ENCODE results near the gene B3GAT1. TPM values are rescaled to one million over a fixed set of nuclear protein-coding genes. Genes with fewer than 3 reads are reported as not detected.

B3GAT1 gene
- total and polyA plus RNA-seq, 2 experiments from 2014 or later, result 4.8 to 28.3 TPM

- Histone ChIP-seq H3K36me3 (ENCODE audit: insufficient read depth) (no peaks in the 10 kb centered on the region), H3K27ac (ENCODE audit: low read depth) (no peak overlapping the region), H3K9me2 (ENCODE audit: insufficient read depth) (no peaks in the 10 kb centered on the region), H3K4me1 (ENCODE audit: insufficient read depth) (peaks cover 30% of the 10 kb centered on the region), H3K4me2 (no peak overlapping the region), H3K27me3 (ENCODE audit: insufficient read depth) (no peaks in the 10 kb centered on the region; the same call in 1 of the 2 replicates), H3K79me2 (replicated peaks; ENCODE audit: insufficient read depth) (0 out of 2 replicates have a peak, but pooled peaks cover 3% of the 10 kb centered on the region), H3K4me3 (no peak overlapping the region), H3F3A (replicated peaks; ENCODE audit: low read depth) (0 out of 2 replicates have a peak, but pooled peaks cover 5% of the 10 kb centered on the region), H2AFZ (no peak overlapping the region), H4K20me1 (replicated peaks; ENCODE audit: insufficient read depth) (no peaks in the 10 kb centered on the region; the same call in 1 of the 2 replicates)
- Mint-ChIP-seq H3K36me3 (ENCODE audit: low read depth) (no peaks in the 10 kb centered on the region; the same call in 2 of the 3 replicates), H3K27me3 (ENCODE audit: insufficient read depth, low read depth, poor library complexity) (peaks cover 19% of the 10 kb centered on the region), H3K27ac (no peak overlapping the region), H3K9me3 (no peaks in the 10 kb centered on the region), H3K4me1 (peaks cover 36% of the 10 kb centered on the region), H3K4me3 (no peak overlapping the region; the same call in 2 of the 3 replicates)
- DNase-seq (ENCODE audit: low spot score) (no peak), ATAC-seq (no peak)
- no peak for TF ChIP-seq POLR2AphosphoS5 (IDR thresholded peaks at IDR 0.05; ENCODE audit: low read depth)
- TF ChIP-seq ZNF331 (CRISPR knock-in tag; IDR thresholded peaks at IDR 0.05; ENCODE audit: low read depth), result no peak
- no peak for TF ChIP-seq JUNB (IDR thresholded peaks at IDR 0.05; ENCODE audit: unreplicated experiment)
Observed at GRCh38 chr11:134416726-134417125, 4.7 kb upstream of the B3GAT1 start.

DNA sequence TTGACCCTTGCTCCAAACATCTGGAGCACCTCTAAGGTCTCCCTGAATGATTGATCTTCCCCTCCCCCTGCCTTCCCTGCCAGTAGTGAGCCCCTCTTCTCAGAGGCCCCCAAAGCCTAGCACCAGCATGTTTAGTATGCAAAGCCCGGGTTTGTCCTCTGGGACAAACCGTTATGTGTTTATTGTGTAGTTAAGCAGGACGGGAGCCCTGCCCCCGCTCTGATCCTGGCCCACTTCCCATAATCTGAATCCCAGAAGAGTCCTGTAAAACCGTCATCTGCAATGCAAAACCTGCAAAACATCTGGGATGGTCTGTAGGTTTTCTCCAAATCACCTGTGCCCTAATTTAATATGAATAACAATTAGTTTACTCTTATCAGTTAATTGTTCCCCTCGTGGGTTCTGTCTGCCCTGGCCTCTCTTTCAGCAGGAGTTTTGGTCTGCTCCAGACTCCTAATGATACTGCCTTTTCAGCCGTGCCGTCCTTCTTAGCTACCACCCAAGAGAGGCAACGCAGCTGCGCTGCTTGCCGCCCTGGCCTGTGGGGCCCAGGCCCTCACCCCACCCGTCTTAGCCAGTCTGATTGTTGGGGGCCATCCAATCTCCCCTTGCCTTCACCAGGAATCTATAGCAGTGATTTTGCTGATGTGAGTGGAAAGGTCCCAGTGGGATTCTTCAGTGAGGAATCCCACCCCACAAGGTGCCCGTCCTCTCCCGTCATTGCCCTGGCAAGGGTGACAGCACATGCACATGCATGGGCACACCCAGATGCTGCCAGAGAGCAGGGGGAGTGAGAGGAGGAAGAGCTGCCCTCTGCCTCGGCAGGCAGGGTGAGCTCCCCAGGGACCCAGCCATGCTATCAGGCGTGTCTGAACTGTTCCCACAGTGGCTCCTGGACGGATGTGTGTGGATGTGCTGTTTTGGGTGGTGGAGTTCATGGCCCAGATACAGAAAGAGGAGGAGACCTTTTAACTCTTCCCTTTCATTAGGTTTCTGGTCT, 3.0 kb upstream of the B3GAT1 start:
- no peaks in the 10 kb centered on the region for H3K9me2 ChIP-seq (ENCODE audit: insufficient read depth)
- H3K36me3 ChIP-seq (ENCODE audit: insufficient read depth), result no peaks in the 10 kb centered on the region
- DNase-seq (ENCODE audit: low spot score) (no peak), ATAC-seq (no peak)
- H2AFZ ChIP-seq, result no peak overlapping the region
- H3F3A ChIP-seq (replicated peaks; ENCODE audit: low read depth), result 0 out of 2 replicates have a peak, but pooled peaks cover 5% of the 10 kb centered on the region
- peak overlapping the region; percentile 94 for H3K4me2 ChIP-seq
- H3K27me3 Mint-ChIP-seq (ENCODE audit: insufficient read depth, low read depth, poor library complexity), result peaks cover 30% of the 10 kb centered on the region
- H3K4me1 ChIP-seq (ENCODE audit: insufficient read depth), result peaks cover 42% of the 10 kb centered on the region
- H3K4me3 ChIP-seq, result peak overlapping the region; percentile 77; the same call in 1 of the 2 replicates
- H3K79me2 ChIP-seq (replicated peaks; ENCODE audit: insufficient read depth), result peaks cover 15% of the 10 kb centered on the region
- no peak overlapping the region for H3K27ac ChIP-seq (ENCODE audit: low read depth)
- H3K36me3 Mint-ChIP-seq (ENCODE audit: low read depth), result no peaks in the 10 kb centered on the region; the same call in 2 of the 3 replicates
- H4K20me1 ChIP-seq (replicated peaks; ENCODE audit: insufficient read depth), result peaks cover 4% of the 10 kb centered on the region
- peak overlapping the region; percentile 56 for H3K4me3 Mint-ChIP-seq
- no peaks in the 10 kb centered on the region for H3K9me3 Mint-ChIP-seq
- 0 out of 2 replicates have a peak overlapping the region, but pooled peaks have one; percentile 3 for H3K27ac Mint-ChIP-seq
- H3K4me1 Mint-ChIP-seq, result peaks cover 46% of the 10 kb centered on the region
- peaks cover 11% of the 10 kb centered on the region for H3K27me3 ChIP-seq (ENCODE audit: insufficient read depth)
- TF ChIP-seq CTCF (conservative IDR thresholded peaks at IDR 0.05; ENCODE audit: low read depth in 2 of 2) (no peak), STAT1 (IDR thresholded peaks at IDR 0.05; ENCODE audit: unreplicated experiment) (no peak), ZNF114 (CRISPR knock-in tag; IDR thresholded peaks at IDR 0.05) (no peak), CREB1 (CRISPR knock-in tag; IDR thresholded peaks at IDR 0.05; ENCODE audit: low read depth) (no peak), EZH2 (IDR thresholded peaks at IDR 0.05; ENCODE audit: low read depth, unreplicated experiment) (no peak)
- TF ChIP-seq, protein P1, sequence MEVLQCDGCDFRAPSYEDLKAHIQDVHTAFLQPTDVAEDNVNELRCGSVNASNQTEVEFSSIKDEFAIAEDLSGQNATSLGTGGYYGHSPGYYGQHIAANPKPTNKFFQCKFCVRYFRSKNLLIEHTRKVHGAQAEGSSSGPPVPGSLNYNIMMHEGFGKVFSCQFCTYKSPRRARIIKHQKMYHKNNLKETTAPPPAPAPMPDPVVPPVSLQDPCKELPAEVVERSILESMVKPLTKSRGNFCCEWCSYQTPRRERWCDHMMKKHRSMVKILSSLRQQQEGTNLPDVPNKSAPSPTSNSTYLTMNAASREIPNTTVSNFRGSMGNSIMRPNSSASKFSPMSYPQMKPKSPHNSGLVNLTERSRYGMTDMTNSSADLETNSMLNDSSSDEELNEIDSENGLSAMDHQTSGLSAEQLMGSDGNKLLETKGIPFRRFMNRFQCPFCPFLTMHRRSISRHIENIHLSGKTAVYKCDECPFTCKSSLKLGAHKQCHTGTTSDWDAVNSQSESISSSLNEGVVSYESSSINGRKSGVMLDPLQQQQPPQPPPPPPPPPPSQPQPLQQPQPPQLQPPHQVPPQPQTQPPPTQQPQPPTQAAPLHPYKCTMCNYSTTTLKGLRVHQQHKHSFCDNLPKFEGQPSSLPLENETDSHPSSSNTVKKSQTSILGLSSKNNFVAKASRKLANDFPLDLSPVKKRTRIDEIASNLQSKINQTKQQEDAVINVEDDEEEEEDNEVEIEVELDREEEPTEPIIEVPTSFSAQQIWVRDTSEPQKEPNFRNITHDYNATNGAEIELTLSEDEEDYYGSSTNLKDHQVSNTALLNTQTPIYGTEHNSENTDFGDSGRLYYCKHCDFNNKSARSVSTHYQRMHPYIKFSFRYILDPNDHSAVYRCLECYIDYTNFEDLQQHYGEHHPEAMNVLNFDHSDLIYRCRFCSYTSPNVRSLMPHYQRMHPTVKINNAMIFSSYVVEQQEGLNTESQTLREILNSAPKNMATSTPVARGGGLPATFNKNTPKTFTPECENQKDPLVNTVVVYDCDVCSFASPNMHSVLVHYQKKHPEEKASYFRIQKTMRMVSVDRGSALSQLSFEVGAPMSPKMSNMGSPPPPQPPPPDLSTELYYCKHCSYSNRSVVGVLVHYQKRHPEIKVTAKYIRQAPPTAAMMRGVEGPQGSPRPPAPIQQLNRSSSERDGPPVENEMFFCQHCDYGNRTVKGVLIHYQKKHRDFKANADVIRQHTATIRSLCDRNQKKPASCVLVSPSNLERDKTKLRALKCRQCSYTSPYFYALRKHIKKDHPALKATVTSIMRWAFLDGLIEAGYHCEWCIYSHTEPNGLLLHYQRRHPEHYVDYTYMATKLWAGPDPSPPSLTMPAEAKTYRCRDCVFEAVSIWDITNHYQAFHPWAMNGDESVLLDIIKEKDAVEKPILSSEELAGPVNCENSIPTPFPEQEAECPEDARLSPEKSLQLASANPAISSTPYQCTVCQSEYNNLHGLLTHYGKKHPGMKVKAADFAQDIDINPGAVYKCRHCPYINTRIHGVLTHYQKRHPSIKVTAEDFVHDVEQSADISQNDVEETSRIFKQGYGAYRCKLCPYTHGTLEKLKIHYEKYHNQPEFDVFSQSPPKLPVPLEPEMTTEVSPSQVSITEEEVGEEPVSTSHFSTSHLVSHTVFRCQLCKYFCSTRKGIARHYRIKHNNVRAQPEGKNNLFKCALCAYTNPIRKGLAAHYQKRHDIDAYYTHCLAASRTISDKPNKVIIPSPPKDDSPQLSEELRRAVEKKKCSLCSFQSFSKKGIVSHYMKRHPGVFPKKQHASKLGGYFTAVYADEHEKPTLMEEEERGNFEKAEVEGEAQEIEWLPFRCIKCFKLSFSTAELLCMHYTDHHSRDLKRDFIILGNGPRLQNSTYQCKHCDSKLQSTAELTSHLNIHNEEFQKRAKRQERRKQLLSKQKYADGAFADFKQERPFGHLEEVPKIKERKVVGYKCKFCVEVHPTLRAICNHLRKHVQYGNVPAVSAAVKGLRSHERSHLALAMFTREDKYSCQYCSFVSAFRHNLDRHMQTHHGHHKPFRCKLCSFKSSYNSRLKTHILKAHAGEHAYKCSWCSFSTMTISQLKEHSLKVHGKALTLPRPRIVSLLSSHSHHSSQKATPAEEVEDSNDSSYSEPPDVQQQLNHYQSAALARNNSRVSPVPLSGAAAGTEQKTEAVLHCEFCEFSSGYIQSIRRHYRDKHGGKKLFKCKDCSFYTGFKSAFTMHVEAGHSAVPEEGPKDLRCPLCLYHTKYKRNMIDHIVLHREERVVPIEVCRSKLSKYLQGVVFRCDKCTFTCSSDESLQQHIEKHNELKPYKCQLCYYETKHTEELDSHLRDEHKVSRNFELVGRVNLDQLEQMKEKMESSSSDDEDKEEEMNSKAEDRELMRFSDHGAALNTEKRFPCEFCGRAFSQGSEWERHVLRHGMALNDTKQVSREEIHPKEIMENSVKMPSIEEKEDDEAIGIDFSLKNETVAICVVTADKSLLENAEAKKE (CRISPR knock-in tag; IDR thresholded peaks at IDR 0.05), result no peak
